Cortex of kidney (tissue), 1 donor: Measurements from ENCODE around the gene JPT2.
"Not testable (repeated sequence)": the region's sequence is repeated elsewhere in the genome, so short reads cannot be mapped to it uniquely, and the experiment has no call there.

Experiments used
- DNase-seq: peaks from one replicate; lab custom pipeline; 2025; lab: John Stamatoyannopoulos, UW

The JPT2 gene

DNA sequence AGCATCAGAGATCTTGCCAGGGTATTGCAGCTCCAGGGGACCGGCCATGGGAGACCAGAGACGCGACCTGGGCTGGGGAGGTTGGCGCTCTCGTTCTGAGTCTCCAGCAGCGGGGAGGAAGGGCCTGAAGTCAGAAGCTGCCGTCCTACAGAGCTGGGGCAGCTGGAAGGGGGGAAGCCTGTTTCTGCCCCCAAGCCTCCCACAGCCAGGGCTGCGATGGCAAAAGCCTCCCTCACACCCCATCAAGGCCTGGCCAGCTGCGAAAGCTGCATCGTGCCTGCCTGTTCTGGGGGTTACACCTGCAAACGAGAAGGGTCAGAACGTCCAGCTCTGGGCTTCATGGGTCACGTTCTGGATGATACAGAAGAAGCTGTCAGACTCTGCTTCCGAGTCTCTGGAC, 54.0 kb downstream of the JPT2 start:
- DNase-seq = no peak

DNA sequence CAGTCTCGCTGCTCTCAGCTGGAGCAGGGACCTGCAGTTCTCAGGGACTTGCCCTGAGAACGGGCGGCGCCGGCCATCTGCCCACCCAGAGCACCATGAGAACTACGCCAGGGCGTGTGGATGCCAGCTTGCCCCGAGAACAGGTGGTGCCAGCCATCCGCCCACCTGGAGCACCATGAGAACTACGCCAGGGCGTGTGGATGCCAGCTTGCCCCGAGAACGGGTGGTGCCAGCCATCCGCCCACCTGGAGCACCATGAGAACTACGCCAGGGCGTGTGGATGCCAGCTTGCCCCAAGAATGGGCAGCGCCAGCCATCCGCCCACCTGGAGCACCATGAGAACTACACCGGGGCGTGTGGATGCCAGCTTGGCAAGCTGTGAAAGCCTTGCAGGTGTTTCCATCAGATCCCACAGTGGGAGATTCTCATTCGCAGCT, 54.5 kb downstream of the JPT2 start:
- not testable (repeated sequence) for DNase-seq

DNA sequence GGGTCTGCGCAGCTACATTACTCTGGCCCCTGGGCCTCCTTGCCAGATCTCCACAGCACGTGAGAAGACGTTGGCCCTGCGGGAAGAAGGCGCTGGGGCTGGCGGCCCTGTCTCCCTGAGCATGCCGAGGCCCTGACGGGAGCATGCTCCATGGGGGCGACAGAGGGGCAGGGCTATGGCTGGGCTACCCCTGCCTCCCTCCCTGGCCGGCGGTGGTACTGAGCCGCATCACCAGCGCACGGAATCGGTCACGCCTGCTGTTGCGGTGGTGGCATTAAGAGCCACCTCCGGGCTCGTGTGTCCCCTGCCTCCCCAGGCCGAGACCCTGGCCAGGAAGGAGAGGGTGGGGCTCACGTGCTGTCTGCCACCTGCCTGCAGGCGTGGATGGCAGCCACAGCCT, 56.0 kb downstream of the JPT2 start:
- DNase-seq = no peak

DNA sequence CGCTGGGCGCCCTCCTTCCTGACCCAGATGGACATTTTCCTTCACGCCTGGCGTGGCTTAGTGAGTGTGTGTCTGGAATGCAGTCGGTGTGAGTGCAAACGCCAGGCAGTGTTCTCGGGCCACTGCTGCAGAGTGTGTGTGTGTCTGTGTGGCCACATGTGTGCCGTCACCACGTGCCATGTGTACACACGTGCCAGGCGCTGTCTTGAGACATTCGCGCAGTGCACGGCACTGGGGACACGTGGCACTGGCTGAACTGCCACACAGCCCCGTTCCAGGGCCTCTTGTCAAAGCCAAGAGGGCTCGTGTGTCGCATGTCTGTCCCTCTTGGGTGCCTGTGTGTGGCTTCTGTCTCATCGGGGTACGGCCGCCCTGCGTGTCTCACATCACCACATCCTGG, 56.7 kb downstream of the JPT2 start:
- no peak for DNase-seq

DNA sequence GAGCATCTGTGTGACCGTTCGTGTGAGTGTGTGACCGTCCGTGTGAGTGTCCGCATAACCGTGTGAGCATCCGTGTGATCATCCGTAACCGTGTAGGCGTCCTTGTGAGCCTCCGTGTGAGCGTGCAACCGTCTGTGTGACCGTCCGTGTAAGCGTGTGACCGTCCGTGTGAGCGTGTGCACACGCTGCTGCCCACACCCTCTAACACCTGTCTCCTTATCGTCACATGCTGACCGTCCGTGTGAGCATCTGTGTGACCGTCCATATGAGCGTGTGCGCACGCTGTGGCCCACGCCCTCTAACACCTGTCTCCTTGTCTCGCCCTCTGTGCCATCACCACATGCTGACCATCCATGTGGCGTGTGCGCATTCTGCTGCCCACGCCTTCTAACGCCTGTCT, 62.2 kb downstream of the JPT2 start:
- no peak for DNase-seq

DNA sequence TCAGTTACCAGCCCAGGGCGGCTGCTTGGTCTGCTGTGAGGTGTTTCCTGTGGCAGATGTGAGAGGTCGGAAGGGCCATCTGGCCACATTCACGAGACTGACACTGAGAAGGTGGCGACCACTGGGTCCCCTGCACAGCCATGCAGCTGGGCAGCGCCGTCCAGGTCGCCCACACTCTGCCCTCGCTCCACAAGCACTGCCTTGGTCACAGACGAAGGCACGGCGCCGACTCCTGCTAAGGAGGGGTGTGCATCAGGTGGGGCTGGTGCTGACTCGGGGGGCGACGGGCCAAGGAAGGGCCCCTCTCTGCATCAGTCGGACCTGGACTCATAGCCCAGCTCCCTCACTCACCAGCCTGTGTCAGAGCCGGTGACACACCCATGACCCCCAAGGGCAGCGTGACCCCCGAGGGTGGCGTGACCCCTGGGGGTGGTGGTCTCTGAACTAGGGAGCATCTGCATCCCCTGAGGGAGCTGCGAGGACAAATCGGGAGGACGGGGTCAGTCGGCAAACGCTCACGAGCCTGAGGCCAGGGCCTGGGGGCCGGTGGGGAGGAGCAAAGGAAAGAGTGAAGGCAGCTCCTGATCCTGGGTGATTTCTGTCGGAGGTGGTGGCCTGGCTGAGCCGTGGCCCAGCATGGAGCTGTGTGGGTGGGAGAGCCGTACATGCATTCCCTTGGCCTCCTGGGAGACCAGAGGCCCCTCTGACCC, 62.9 kb downstream of the JPT2 start:
- no peak for DNase-seq

DNA sequence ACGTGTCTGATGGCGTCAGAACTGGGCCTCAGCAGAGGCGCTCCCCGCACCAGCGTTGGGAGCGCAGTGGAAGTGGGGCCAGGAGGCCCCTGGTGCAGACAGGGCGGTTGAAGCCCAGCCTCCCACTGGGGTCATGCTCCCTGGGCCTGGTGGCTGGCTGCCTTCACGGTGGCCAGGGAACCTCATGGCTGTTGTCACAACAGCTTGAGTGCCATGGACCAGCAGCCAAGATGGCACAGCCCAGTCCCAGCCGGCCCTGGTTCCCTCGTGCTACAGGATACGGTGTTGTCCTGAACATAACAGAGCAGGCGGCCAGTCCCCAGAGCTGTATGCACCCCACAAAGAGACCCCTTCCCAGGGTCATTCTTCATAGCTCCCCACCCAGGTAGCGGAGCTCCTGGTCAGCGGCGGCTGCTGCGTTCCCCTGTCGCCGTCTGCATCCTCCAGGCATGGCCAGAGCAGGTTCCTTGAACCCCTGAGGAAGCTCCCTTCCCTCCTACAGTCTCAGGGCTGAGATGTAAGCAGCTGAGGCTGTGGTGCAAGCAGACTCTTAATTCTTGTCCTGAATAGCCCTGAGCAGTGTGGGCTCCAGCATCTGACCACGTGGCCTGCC, 63.6 kb downstream of the JPT2 start:
- DNase-seq = no peak

DNA sequence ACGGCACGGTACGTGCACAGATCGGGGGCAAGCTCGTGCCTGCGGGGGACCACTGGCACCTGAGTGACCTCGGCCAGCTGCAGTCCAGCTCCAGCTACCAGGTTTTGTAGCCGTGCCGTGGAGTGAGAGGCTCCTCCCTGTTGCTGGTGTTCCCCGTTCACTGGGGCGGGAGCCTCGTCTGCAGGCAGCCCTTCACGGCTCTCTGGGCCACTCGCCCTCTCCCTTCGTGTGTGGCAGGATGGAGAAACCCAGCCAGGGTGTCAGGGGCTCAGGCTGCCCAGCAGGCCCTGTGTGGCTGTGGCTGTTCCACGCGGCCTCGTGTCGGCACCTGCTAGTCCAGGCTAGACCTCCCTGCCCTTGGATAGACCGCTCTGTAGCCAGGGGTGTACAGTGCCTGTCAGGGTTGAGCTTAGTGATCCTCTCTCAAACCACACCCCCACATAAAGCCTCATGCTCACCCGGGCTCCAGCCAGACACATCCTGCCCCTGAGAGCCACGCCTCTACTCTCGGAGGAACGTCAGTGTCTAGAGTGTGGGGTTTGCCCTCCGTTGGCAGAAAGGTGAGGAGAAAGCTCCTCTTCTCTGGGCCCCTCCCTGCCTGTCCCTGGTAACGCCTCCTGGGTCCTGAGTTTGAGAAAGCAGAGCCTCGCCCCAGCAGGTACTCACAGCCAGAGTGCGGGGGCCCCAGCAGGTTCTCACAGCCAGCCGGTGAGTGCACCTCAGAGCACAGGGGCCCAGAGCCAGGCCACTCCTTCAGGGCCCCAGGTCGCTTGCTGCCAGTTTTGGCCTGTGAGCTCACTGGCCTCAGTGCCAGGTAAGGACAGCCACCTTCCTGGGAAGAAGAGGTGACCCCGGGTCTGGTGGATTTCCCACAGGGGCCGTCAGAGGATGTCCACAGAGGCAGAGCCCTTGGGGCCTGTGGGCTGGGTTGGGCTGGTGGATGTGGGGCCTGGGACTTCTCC, 65.6 kb downstream of the JPT2 start:
- no peak for DNase-seq

DNA sequence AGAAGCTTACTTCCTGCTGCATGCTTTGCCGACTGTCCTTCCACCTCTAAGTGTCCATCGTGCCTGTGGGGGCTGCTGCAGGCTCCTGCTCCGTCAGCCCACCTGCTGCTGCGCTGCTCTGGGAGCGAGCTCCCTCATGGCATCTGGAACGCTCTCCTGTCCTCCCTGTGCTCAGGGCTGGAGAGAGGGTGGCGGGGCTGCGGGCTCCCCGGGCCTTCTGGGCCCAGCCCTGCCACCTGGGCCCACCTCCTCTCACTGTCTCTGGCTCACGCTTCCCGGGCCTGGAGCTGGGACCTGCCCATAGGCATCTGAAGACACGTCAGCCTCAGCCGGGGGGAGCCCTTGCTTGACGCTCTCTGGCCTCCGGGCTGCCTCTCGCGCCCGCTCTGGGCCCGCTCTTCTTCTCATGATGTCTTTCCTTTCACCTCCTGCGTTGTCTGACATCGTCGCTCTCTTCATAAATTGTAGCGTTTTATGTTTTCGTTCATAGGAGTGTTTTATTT, 66.3 kb downstream of the JPT2 start:
- DNase-seq = no peak

DNA sequence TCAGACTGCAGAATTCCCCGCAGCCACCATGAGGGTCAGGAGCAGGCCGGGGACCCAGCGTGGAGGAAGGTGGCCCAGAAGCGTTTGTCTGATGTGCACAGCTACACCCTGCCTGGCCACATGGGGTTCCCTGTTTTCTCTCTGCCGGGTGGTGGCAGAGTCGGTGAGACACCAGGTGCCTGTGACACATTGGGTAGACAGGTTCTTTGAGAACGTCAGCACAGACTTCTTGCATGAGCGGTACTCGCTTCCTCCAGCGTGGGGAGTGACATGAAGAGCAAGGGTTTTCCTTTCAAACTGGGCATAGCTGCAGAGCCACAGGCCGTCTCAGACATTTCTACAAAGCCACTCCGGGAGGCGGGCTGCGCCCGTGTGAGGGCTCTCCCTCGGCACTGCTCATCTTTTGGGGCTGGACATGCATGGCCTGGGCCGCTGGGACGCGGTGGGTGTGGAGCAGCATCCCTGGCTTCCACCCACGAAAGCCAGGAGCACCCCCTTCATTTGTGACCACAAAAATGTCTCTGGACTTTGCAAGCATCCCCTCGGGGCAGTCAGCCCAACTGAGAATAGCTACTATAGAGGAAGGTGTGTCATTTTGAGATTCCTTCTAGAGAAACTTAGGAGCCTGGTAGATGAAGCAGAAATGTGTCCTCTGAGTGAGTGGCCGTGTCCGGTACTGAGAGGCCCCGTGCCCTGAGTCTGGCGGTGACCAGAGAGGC, 67.3 kb downstream of the JPT2 start:
- DNase-seq = no peak

DNA sequence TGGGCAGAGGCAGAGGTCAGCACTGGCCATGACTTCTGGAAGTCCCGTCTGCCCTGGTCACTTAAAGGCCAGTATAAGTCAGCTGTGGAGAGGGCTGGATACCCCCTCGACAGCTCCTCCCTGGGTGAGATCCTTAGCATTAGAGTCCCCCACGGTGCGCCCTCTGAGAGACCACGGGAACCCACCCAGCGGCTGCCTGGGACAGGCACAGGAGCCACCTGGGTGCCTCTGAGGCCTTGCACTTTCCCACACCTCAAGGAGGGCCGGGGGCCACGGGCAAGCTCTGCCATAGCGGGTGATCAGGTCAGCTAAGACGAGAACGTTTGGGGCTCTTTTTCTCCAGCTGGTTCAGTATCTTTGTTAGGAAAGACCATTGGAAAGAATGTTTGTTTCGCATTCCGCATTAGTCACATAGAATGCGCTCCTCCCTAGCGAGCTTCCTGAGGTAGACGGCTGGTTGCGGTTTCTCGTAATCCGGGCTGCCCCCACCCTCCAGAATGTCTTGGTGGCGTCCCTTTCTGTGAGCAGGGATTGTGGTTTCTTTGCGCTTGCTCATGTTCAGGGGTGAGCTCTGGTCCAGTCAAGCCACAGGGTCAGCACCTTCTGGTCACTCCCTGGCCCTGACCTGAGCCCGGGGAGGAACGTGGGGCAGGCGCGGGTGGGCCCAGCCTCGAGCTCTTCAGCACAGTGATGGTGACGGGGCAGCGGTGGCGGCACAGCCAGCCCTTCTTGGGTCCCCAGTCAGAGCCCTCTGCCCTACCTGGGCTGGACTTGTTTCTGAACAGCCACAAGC, 68.0 kb downstream of the JPT2 start:
- no peak for DNase-seq

DNA sequence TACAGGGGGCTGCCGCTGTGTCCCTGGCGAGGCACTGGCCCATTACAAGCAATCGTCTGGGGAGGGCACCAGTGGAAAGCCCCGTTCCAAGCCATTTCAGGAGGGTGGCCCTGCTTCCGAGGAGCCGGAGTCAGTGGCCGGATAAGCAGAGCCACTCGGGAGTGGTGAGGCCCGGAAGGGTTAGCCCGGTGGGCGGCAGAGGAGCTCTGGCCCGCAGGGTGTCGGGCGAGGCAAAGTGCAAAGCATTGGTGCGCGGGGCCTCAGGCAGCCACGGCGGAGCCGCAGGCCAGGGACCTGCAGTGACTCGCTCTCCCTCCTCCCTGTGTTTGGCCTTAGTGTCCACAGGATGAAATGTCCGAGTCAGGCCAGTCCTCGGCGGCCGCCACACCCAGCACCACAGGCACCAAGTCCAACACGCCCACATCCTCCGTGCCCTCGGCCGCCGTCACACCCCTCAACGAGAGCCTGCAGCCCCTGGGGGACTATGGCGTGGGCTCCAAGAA, 68.7 kb downstream of the JPT2 start:
- no peak for DNase-seq

DNA sequence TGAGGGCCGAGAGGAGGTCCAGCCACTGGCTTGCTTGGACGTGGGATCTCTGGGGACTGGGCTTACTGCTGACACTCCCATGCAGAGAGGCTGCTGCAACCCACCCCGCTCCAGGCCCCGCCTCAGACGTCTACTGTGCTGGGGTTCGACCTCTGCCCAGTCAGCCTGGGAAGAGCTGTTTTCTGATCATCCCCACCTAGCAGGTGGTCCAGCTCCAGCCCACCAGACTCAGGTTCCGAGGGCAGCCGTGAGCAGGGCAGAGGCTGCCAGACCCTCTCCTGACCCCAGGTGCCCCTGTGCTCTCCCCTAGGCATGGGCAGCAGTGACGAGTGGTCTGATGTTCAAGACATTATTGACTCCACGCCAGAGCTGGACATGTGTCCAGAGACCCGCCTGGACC, 69.9 kb downstream of the JPT2 start:
- no peak for DNase-seq

DNA sequence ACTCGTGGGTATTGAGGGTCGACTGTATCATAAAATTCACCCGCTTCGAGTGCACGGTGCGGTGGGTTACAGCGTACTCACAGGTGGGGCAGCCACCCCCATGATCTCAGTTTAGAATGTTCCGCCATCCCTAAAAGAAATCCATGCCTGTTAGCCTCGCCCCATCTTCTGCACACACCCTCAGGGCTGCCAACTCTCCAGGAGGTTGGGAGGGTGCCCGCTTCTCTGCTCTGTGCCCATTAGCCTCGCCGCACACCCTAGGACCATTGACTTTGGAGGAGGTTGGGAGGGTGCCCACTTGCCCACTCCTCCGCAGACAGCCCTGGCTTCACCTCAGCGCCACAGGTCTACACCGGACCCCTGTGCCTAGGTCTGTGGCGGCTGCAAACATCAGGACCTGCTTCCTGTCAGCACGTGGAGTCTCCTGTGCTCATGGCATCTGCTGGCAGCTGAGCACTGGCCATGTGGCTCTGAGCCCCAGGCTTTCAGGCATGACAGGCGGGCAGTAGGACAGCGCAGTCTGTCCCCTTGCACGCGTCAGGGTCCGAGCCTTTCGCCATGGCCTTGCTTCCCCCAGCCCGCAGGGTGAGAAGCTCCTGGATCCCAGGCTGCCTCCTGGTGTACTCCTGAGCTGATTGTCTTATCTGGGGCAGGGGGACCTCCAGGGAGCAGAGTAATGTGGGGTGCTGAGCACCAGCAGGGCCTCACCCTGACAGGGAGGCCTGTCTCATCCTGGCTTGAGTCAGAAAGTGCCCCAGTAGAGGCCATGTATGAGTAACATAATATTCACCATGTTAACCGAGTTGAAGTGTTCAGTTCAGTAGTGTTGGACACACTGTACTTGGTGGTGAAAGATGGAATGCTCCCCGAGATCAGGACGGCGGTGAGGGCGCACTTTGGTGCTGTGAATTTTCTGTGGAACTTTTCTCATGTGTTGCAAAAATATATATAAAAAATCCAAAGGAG, 71.4 kb downstream of the JPT2 start:
- no peak for DNase-seq
